ENCODE measurements around the gene GALNT7. TPM values are rescaled to one million over a fixed set of nuclear protein-coding genes. Genes with fewer than 3 reads are reported as not detected.

Gene GALNT7
- total RNA-seq, 1 experiment from 2014 or later, result 156 TPM

DNA sequence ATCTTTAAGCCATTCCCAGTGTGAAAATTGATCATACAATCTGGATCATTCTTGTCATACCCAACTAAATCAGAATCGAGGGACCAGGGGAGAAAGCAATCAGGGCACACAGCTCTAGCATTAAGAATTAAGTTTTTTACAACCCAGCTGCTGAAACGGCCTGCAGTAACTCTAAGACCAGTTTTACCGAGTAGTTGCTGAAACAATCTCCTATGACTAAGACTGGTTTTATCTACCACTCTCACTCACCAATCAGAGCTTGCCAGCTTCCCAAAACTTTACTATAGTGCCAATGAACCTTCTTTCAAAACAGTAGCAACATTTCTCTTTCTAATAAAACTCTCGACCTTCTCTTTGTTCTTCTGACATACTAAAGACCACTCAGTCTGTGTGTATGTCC lies 199.3 kb downstream of the GALNT7 start:
- Histone ChIP-seq H3K27ac (ENCODE audit: low read length) (no peak overlapping the region), H3K36me3 (ENCODE audit: control insufficient read depth, insufficient read depth, low read length) (peaks cover 3% of the 10 kb centered on the region; the same call in 1 of the 2 replicates), H3K4me1 (ENCODE audit: control insufficient read depth, insufficient read depth, low read length) (no peaks in the 10 kb centered on the region), H3K27me3 (ENCODE audit: control insufficient read depth, insufficient read depth, low read length) (no peaks in the 10 kb centered on the region), H3K4me3 (ENCODE audit: low read depth in 2 of 2, low read length in 2 of 2) (no peak overlapping the region), H3K9me3 (ENCODE audit: control insufficient read depth, insufficient read depth, low read depth, low read length) (no peaks in the 10 kb centered on the region)
- ChIA-PET CTCF (no interaction called here), POLR2A (interaction anchor here (0.8 kb wide), 1 partner anchor 182 kb away, joined by 9 read pairs; no protein-coding TSS in a partner anchor)
- BruUV-seq (replicated peaks), result no TSS peak
- no peak for TF ChIP-seq SIN3A (IDR thresholded peaks at IDR 0.05; ENCODE audit: borderline replicate concordance, insufficient read depth, low read depth, low read length)
- TF ChIP-seq, protein P1, sequence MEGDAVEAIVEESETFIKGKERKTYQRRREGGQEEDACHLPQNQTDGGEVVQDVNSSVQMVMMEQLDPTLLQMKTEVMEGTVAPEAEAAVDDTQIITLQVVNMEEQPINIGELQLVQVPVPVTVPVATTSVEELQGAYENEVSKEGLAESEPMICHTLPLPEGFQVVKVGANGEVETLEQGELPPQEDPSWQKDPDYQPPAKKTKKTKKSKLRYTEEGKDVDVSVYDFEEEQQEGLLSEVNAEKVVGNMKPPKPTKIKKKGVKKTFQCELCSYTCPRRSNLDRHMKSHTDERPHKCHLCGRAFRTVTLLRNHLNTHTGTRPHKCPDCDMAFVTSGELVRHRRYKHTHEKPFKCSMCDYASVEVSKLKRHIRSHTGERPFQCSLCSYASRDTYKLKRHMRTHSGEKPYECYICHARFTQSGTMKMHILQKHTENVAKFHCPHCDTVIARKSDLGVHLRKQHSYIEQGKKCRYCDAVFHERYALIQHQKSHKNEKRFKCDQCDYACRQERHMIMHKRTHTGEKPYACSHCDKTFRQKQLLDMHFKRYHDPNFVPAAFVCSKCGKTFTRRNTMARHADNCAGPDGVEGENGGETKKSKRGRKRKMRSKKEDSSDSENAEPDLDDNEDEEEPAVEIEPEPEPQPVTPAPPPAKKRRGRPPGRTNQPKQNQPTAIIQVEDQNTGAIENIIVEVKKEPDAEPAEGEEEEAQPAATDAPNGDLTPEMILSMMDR (IDR thresholded peaks at IDR 0.05), result no peak
- TF ChIP-seq POLR2AphosphoS5 (IDR thresholded peaks at IDR 0.05; ENCODE audit: low read depth, low read length), result no peak
- TF ChIP-seq TCF7L2 (IDR thresholded peaks at IDR 0.05; ENCODE audit: low read depth, low read length), result no peak
- TF ChIP-seq, protein P2, sequence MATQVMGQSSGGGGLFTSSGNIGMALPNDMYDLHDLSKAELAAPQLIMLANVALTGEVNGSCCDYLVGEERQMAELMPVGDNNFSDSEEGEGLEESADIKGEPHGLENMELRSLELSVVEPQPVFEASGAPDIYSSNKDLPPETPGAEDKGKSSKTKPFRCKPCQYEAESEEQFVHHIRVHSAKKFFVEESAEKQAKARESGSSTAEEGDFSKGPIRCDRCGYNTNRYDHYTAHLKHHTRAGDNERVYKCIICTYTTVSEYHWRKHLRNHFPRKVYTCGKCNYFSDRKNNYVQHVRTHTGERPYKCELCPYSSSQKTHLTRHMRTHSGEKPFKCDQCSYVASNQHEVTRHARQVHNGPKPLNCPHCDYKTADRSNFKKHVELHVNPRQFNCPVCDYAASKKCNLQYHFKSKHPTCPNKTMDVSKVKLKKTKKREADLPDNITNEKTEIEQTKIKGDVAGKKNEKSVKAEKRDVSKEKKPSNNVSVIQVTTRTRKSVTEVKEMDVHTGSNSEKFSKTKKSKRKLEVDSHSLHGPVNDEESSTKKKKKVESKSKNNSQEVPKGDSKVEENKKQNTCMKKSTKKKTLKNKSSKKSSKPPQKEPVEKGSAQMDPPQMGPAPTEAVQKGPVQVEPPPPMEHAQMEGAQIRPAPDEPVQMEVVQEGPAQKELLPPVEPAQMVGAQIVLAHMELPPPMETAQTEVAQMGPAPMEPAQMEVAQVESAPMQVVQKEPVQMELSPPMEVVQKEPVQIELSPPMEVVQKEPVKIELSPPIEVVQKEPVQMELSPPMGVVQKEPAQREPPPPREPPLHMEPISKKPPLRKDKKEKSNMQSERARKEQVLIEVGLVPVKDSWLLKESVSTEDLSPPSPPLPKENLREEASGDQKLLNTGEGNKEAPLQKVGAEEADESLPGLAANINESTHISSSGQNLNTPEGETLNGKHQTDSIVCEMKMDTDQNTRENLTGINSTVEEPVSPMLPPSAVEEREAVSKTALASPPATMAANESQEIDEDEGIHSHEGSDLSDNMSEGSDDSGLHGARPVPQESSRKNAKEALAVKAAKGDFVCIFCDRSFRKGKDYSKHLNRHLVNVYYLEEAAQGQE (IDR thresholded peaks at IDR 0.05; ENCODE audit: insufficient read depth in 1 of 2, low read depth in 2 of 2, low read length in 1 of 2), result no peak
- ATAC-seq (no peak), DNase-seq (ENCODE audit: low read depth, low spot score) (no peak)
- in situ Hi-C loops (cut with HindIII; ENCODE audit: low pct_unique_long_range_greater_than_20kb, low sequenced_read_pairs) (no loop called here), intact Hi-C loops (cut with micrococcal nuclease; ENCODE audit: unreplicated experiment) (loop anchor here (5.0 kb wide), 1 partner anchor 36 kb away; the partner anchor contains the start of gene HMGB2)

DNA sequence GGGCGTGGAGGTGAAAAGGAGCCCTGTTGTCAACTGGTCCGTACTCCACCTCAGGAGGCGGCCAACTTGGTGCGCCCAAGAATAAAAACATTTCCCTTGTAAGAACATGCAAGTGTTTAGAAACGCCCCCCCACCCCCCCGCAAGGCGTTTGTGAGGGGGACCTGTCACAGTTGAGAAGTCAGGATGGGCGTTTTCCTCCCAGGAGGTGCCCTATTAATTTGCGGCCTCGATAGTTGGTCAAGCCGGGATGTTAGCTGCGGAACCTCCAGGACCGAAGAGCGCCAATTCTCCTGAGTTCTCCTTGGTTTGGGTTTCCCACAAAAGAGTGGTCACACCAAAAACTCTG lies 201.5 kb downstream of the GALNT7 start:
- H3K27ac ChIP-seq (ENCODE audit: low read length), result peak overlapping the region; percentile 93
- intact Hi-C loops (cut with micrococcal nuclease; ENCODE audit: unreplicated experiment), result loop anchor here (5.0 kb wide), 1 partner anchor 47 kb away; no protein-coding TSS in a partner anchor
- H3K4me3 ChIP-seq (ENCODE audit: low read depth in 2 of 2, low read length in 2 of 2), result peak overlapping the region; percentile 77 to 99
- H3K9me3 ChIP-seq (ENCODE audit: control insufficient read depth, insufficient read depth, low read depth, low read length), result no peaks in the 10 kb centered on the region
- ChIA-PET POLR2A (interaction anchor here (0.6 to 3.1 kb wide), 6 partner anchors 9 to 914 kb away, joined by 3 to 19 read pairs (median 4); partner anchors contain the start of genes CEP44 and HMGB2), CTCF (interaction anchor here (0.6 to 1.2 kb wide), 2 partner anchors 69 to 906 kb away, joined by 3 to 6 read pairs; no protein-coding TSS in a partner anchor)
- TF ChIP-seq POLR2AphosphoS5 (IDR thresholded peaks at IDR 0.05; ENCODE audit: low read depth, low read length) (no peak), TCF7L2 (IDR thresholded peaks at IDR 0.05; ENCODE audit: low read depth, low read length) (no peak), SIN3A (IDR thresholded peaks at IDR 0.05; ENCODE audit: borderline replicate concordance, insufficient read depth, low read depth, low read length) (no peak)
- TF ChIP-seq, protein P1 (IDR thresholded peaks at IDR 0.05), result no peak
- TF ChIP-seq, protein P2 (IDR thresholded peaks at IDR 0.05; ENCODE audit: insufficient read depth in 1 of 2, low read depth in 2 of 2, low read length in 1 of 2), result no peak
- DNase-seq (ENCODE audit: low read depth, low spot score), result no peak
- no TSS peak for BruUV-seq (replicated peaks)
- no peaks in the 10 kb centered on the region for H3K27me3 ChIP-seq (ENCODE audit: control insufficient read depth, insufficient read depth, low read length)
- peaks cover 5% of the 10 kb centered on the region for H3K36me3 ChIP-seq (ENCODE audit: control insufficient read depth, insufficient read depth, low read length)
- in situ Hi-C loops (cut with HindIII; ENCODE audit: low pct_unique_long_range_greater_than_20kb, low sequenced_read_pairs), result no loop called here
- H3K4me1 ChIP-seq (ENCODE audit: control insufficient read depth, insufficient read depth, low read length), result no peaks in the 10 kb centered on the region
- ATAC-seq, result no peak; the same call in 1 of the 2 replicates
